Measurements from ENCODE around the gene AMPD1.
A peak's percentile ranks its signal among the peaks of the same experiment; 100 is the strongest.

AMPD1 gene

GRCh38 chr1:114696810-114697209 lies 1.5 kb upstream of the AMPD1 start:
- no peak for DNase-seq

GRCh38 chr1:114694540-114695310 lies 621 bp downstream of the AMPD1 start:
- no peak for DNase-seq

GRCh38 chr1:114692947-114693346 lies 2.4 kb downstream of the AMPD1 start:
- DNase-seq, result no peak

- DNase-seq, result no peak
Observed at GRCh38 chr1:114691061-114691460, 4.3 kb downstream of the AMPD1 start.

- no peak for DNase-seq
Observed at GRCh38 chr1:114690148-114690547, 5.2 kb downstream of the AMPD1 start.

- no peak for DNase-seq
Observed at GRCh38 chr1:114688526-114688925, 6.8 kb downstream of the AMPD1 start.

GRCh38 chr1:114685851-114686250 lies 9.5 kb downstream of the AMPD1 start:
- no peak for DNase-seq

- DNase-seq, result no peak
Observed at GRCh38 chr1:114677691-114678090, 17.7 kb downstream of the AMPD1 start.

- DNase-seq, result no peak
Observed at GRCh38 chr1:114676115-114676514, 19.2 kb downstream of the AMPD1 start.

GRCh38 chr1:114671939-114672275 lies 23.4 kb downstream of the AMPD1 start:
- DNase-seq, result no peak

GRCh38 chr1:114671011-114671938 lies 24.1 kb downstream of the AMPD1 start:
- no peak for DNase-seq

- DNase-seq, result peak; percentile 80 to 87 (median 83)
Observed at GRCh38 chr1:114670083-114671010, 25.0 kb downstream of the AMPD1 start.

- DNase-seq, result no peak
Observed at GRCh38 chr1:114669562-114670082, 25.7 kb downstream of the AMPD1 start, which contains the start of gene DENND2C. TSS of gene DENND2C (minus strand) at chr1:114670049. CDS start at chr1:114625984, 44,065 bp downstream.

GRCh38 chr1:114668784-114669561 lies 26.4 kb downstream of the AMPD1 start:
- DNase-seq, result no peak

GRCh38 chr1:114668373-114668772 lies 27.0 kb downstream of the AMPD1 start:
- DNase-seq, result no peak

GRCh38 chr1:114666954-114667353 lies 28.4 kb downstream of the AMPD1 start:
- DNase-seq, result no peak

GRCh38 chr1:114660238-114660637 lies 35.1 kb downstream of the AMPD1 start:
- no peak for DNase-seq

GRCh38 chr1:114651893-114652292 lies 43.5 kb downstream of the AMPD1 start:
- no peak for DNase-seq

GRCh38 chr1:114648503-114648902 lies 46.8 kb downstream of the AMPD1 start:
- DNase-seq, result no peak

GRCh38 chr1:114641377-114641776 lies 54.0 kb downstream of the AMPD1 start:
- no peak for DNase-seq

- no peak for DNase-seq
Observed at GRCh38 chr1:114638910-114639309, 56.4 kb downstream of the AMPD1 start.

- DNase-seq, result no peak
Observed at GRCh38 chr1:114632427-114632826, 62.9 kb downstream of the AMPD1 start.

All from T-helper 1 cell (primary cell).